Fibroblast of lung (primary cell): ENCODE measurements around the gene GPR61. TPM values are rescaled to one million over a fixed set of nuclear protein-coding genes. Genes with fewer than 3 reads are reported as not detected.

Source experiments
- DNase-seq, 2 donors: peaks; one replicate each; pipeline versions ENCODE4 v3.0.0 to v3.0.0-alpha.2; 2010; ENCODE audit warnings: low read depth in 2 of 2
- H2AFZ ChIP-seq: 2 replicates; pipeline ENCODE4 v1.5.1; 2012; ENCODE audit warnings: low read length, control low read depth, inconsistent platforms
- H3K27ac ChIP-seq: 2 replicates; pipeline ENCODE4 v1.5.1; 2011; ENCODE audit warnings: low read length, control low read depth; ENCODE audit not compliant: insufficient read depth
- H3K27me3 ChIP-seq: 2 replicates; pipeline ENCODE4 v1.5.1; 2011; ENCODE audit warnings: mild to moderate bottlenecking, low read length; ENCODE audit not compliant: control insufficient read depth, insufficient read depth
- H3K36me3 ChIP-seq: 2 replicates; pipeline ENCODE4 v1.5.1; 2011; ENCODE audit warnings: low read length; ENCODE audit not compliant: control insufficient read depth, insufficient read depth
- H3K4me1 ChIP-seq: 2 replicates; pipeline ENCODE4 v1.5.1; 2011; ENCODE audit warnings: low read length; ENCODE audit not compliant: control insufficient read depth, insufficient read depth; ENCODE audit errors: extremely low read depth
- H3K4me2 ChIP-seq: 2 replicates; pipeline ENCODE4 v1.5.1; 2011; ENCODE audit warnings: low read length, control low read depth; ENCODE audit not compliant: insufficient read depth; ENCODE audit errors: extremely low read depth
- H3K4me3 ChIP-seq, 4 experiments: fragments of 200-600 bp in 1 of 4; sonication (generic) in 1 of 4; replicated peaks in 1 of 4; 2 replicates each; pipeline ENCODE4 v1.5.1; 2011 to 2016; ENCODE audit warnings: low read length in 4 of 4, low read depth in 3 of 4, mild to moderate bottlenecking in 3 of 4, control low read depth in 2 of 4, inconsistent platforms in 1 of 4, mixed read lengths in 1 of 4; ENCODE audit not compliant: insufficient read depth in 1 of 4; ENCODE audit errors: control extremely low read depth in 1 of 4
- H3K79me2 ChIP-seq: 2 replicates; pipeline ENCODE4 v1.5.1; 2012; ENCODE audit warnings: mild to moderate bottlenecking, low read length, inconsistent platforms; ENCODE audit not compliant: control insufficient read depth, insufficient read depth
- H3K9ac ChIP-seq: 2 replicates; pipeline ENCODE4 v1.5.1; 2011; ENCODE audit warnings: mild to moderate bottlenecking, low read length, control low read depth; ENCODE audit not compliant: insufficient read depth
- H3K9me3 ChIP-seq: 2 replicates; pipeline ENCODE4 v1.5.1; 2012; ENCODE audit warnings: low read depth, low read length; ENCODE audit not compliant: control insufficient read depth, insufficient read depth
- H4K20me1 ChIP-seq: 2 replicates; pipeline ENCODE4 v1.5.1; 2011; ENCODE audit warnings: low read length; ENCODE audit not compliant: control insufficient read depth, insufficient read depth; ENCODE audit errors: extremely low read depth
- CTCF ChIP-seq, 2 donors: IDR thresholded peaks in 1 of 2; conservative IDR thresholded peaks in 1 of 2; 1 replicate in 1 of 2; 2 replicates in 1 of 2; pipeline ENCODE4 v1.5.1; 2011 to 2012; ENCODE audit warnings: low read length in 2 of 2, control low read depth in 1 of 2, inconsistent platforms in 1 of 2, low read depth in 1 of 2, mild to moderate bottlenecking in 1 of 2
- EZH2 ChIP-seq: IDR thresholded peaks from 2 replicates; pipeline ENCODE4 v1.5.1; 2012; ENCODE audit warnings: low read length, control low read depth, mild to moderate bottlenecking; ENCODE audit errors: missing control alignments
- polyA plus RNA-seq, 2 donors: library from polyadenylated mRNA; depleted of rRNA in 1 of 2; stranded (reverse) in 1 of 2; unstranded in 1 of 2; fragments of >200 nt; gene quantifications; 2 replicates each; pipeline ENCODE4 v1.2.1, GENCODE V29; 2011 to 2012; ENCODE audit warnings: missing spikeins in 1 of 2
- total RNA-seq: library from RNA; depleted of rRNA; stranded (reverse); fragments of >200 nt; gene quantifications from 2 replicates; pipeline ENCODE4 v1.2.1, GENCODE V29; 2014

Gene GPR61
- total and polyA plus RNA-seq, 2 donors (not counting 1 experiment from before 2014, with no cell fraction given): 0.01 TPM; not detected in 1

DNA sequence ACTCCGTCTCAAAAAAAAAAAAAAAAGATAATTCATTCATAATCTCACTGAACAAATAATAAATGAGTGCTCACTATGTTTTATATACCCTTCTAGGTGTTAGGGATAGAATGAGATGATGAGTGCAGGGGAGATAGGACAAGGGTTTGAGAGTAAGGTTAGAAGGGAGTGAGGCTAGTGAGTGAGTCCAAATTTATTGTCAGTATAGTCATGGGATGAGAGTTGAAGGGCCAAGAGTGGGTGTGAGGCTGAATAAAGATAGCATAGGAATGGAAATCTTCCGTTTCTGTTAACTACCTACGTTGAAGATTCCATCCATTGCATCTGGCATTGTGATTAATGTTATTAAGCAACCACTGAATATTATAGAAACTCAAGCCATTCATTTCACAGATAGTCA is 25.6 kb downstream of the GPR61 start:
- no peak overlapping the region for H3K27ac ChIP-seq
- no peak overlapping the region for H3K4me3 ChIP-seq
- H2AFZ ChIP-seq: no peak overlapping the region
- H3K9ac ChIP-seq: no peak overlapping the region
- peaks cover 97% of the 10 kb centered on the region for H3K79me2 ChIP-seq
- no peaks in the 10 kb centered on the region for H3K36me3 ChIP-seq
- H3K4me1 ChIP-seq: peaks cover 3% of the 10 kb centered on the region
- H3K4me2 ChIP-seq: no peak overlapping the region
- TF ChIP-seq CTCF (conservative IDR thresholded peaks at IDR 0.05 in 1 of 2, IDR thresholded peaks at IDR 0.05 in 1 of 2; ENCODE audit: low read depth in 1 of 2, low read length in 2 of 2): no peak
- no peak for TF ChIP-seq EZH2
- no peaks in the 10 kb centered on the region for H3K27me3 ChIP-seq
- H3K9me3 ChIP-seq: no peaks in the 10 kb centered on the region
- H4K20me1 ChIP-seq: peaks cover 1% of the 10 kb centered on the region
- DNase-seq: no peak

DNA sequence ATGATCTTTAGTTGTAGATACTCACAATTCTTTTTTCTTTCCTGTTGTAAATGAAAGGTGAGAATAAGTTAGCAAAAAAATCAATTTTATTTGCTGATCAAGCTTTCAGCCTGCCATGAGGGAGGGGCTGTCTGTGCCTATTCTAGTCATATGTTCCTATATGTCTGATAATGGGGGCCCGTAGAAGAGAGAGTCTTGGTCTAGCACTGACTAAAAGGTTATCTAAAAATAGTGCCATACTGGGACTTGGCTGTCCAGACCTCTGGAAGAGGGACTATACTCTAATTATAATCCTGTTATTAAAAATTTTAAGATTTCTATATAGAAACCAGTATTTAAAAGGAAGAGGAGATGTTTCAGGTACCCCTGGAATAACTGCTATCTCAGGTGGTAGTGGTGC is 27.3 kb downstream of the GPR61 start:
- Histone ChIP-seq H3K27ac (no peak overlapping the region), H3K4me2 (no peak overlapping the region), H2AFZ (no peak overlapping the region), H3K4me1 (no peaks in the 10 kb centered on the region), H3K4me3 (no peak overlapping the region), H3K27me3 (no peaks in the 10 kb centered on the region), H3K9me3 (no peaks in the 10 kb centered on the region), H3K79me2 (peaks cover 95% of the 10 kb centered on the region), H4K20me1 (peaks cover 1% of the 10 kb centered on the region), H3K9ac (no peak overlapping the region), H3K36me3 (no peaks in the 10 kb centered on the region)
- TF ChIP-seq EZH2 (no peak), CTCF (conservative IDR thresholded peaks at IDR 0.05 in 1 of 2, IDR thresholded peaks at IDR 0.05 in 1 of 2; ENCODE audit: low read depth in 1 of 2, low read length in 2 of 2) (no peak)
- no peak for DNase-seq

DNA sequence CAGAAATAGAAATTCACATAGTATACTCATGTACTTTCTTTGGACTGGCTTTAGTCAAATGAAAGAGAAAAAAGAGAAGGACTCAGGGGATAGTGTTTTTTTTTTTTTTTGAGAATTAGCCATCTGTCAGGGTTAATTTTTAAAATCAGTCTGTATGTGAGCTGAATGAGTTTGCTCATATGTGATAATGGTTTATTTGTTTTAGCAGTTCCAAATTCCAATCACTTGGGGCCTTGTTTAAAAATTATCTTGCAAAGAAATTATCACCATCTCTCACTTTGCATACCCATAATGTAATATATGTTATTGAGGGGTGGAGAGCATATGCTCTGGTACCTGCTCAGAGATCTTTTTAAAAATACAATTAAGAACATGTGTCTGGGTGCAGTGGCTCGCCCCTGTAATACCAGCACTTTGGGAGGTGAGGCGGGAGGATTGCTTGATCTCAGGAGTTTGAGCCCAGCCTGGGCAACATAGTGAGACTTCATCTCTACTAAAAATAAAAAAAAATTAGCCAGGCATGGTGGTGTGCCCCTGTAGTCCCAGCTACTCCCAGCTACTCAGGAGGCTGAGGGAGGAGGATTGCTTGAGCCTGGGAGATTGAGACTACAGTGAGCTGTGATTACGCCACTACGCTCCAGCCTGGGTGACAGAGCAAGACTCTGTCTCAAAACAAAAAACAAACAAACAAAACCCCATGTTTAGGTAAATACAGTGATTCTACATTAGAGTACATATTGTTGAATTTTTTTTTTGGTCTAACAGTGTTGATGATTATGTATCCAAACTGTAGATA is 28.4 kb downstream of the GPR61 start:
- Histone ChIP-seq H3K27me3 (no peaks in the 10 kb centered on the region), H3K9ac (no peak overlapping the region), H3K4me1 (no peaks in the 10 kb centered on the region), H3K27ac (no peak overlapping the region), H4K20me1 (peaks cover 1% of the 10 kb centered on the region), H2AFZ (no peak overlapping the region), H3K4me2 (no peak overlapping the region), H3K36me3 (no peaks in the 10 kb centered on the region), H3K4me3 (no peak overlapping the region), H3K79me2 (peaks cover 94% of the 10 kb centered on the region), H3K9me3 (no peaks in the 10 kb centered on the region)
- DNase-seq: no peak
- TF ChIP-seq EZH2 (no peak), CTCF (conservative IDR thresholded peaks at IDR 0.05 in 1 of 2, IDR thresholded peaks at IDR 0.05 in 1 of 2; ENCODE audit: low read depth in 1 of 2, low read length in 2 of 2) (no peak)
